Esophagus (tissue), 2 donors: Measurements from ENCODE around the gene DHCR7. TPM values are rescaled to one million over a fixed set of nuclear protein-coding genes. Genes with fewer than 3 reads are reported as not detected.
"Not testable (repeated sequence)": the region's sequence is repeated elsewhere in the genome, so short reads cannot be mapped to it uniquely, and the experiment has no call there.

Source experiments
- H3K27ac ChIP-seq, 2 donors: one replicate each; pipeline ENCODE4 v1.5.1; 2013; ENCODE audit warnings: low read depth in 2 of 2, mild to moderate bottlenecking in 2 of 2, inconsistent platforms in 1 of 2, low read length in 1 of 2, moderate library complexity in 1 of 2
- H3K27me3 ChIP-seq, 2 donors: one replicate each; pipeline ENCODE4 v1.6.1; 2013; ENCODE audit warnings: low read length in 2 of 2, control low read depth in 1 of 2, mild to moderate bottlenecking in 1 of 2; ENCODE audit not compliant: insufficient read depth in 2 of 2, control insufficient read depth in 1 of 2
- H3K36me3 ChIP-seq, 2 donors: one replicate each; pipeline ENCODE4 v1.6.1; 2013; ENCODE audit warnings: low read length in 1 of 2; ENCODE audit not compliant: control insufficient read depth in 2 of 2, insufficient read depth in 2 of 2
- H3K4me1 ChIP-seq, 2 donors: one replicate each; pipeline ENCODE4 v1.6.1; 2013; ENCODE audit warnings: low read length in 1 of 2; ENCODE audit not compliant: control insufficient read depth in 2 of 2, insufficient read depth in 2 of 2
- H3K4me3 ChIP-seq, 2 donors: one replicate each; pipeline ENCODE4 v1.5.1; 2013; ENCODE audit warnings: low read length in 2 of 2, mild to moderate bottlenecking in 2 of 2, low read depth in 1 of 2, moderate library complexity in 1 of 2
- H3K9me3 ChIP-seq, 2 donors: one replicate each; pipeline ENCODE4 v1.6.1; 2013; ENCODE audit warnings: mild to moderate bottlenecking in 2 of 2, low read depth in 1 of 2, low read length in 1 of 2, moderate library complexity in 1 of 2; ENCODE audit not compliant: control insufficient read depth in 2 of 2, insufficient read depth in 1 of 2
- WGBS, 2 donors: extraction: QIAGEN DNeasy Blood & Tissue Kit; methylation state at CpG; one replicate each; pipeline ENCODE4 v1.1.7; 2013; 5-methylcytosine and 5-hydroxymethylcytosine counted together
- polyA plus RNA-seq, 2 donors: library from polyadenylated mRNA; stranded (reverse); fragments of 200-250 nt; gene quantifications; one replicate each; pipeline ENCODE4 v1.2.3, GENCODE V29; 2013
- donor health status: healthy with polysubstance abuse.
- donor health status: Bipolar disorder and iron deficiency.

Gene DHCR7
- polyA plus RNA-seq, 2 donors, result 26.2 to 41.8 TPM

- H3K36me3 ChIP-seq, result no peaks in the 10 kb centered on the region
- no peaks in the 10 kb centered on the region for H3K4me1 ChIP-seq
- H3K27me3 ChIP-seq, result no peaks in the 10 kb centered on the region
- H3K4me3 ChIP-seq, result no peak overlapping the region
- no peaks in the 10 kb centered on the region for H3K9me3 ChIP-seq
- H3K27ac ChIP-seq, result no peak overlapping the region
- WGBS, 2 donors, result 56 to 82% methylated on average over 2 of the region's 2 CpGs
These were observed 22.8 kb downstream of the DHCR7 start for GRCh38 chr11:71425409-71425808.

- 57 to 70% methylated on average over 7 of the region's 7 CpGs for whole genome bisulfite sequencing, 2 donors
- Histone ChIP-seq H3K4me3 (no peak overlapping the region), H3K4me1 (no peaks in the 10 kb centered on the region)
These were observed 24.9 kb downstream of the DHCR7 start for GRCh38 chr11:71423181-71423790.

DNA sequence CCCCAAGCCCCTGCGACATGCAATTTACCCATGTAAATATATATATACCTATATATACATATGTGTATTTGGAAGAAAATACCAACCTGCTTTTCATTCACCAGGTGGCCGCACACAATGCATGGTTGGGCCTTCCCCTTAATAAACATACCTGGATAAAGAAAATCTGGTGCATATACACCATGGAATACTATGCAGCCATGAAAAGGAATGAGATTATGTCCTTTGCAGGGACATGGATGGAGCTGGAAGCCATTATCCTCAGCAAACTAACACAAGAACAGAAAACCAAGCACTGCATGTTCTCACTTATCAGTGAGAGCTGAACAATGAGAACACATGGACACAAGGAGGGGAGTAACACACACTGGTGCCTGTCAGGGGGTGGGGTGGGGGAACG, 25.9 kb downstream of the DHCR7 start:
- H3K9me3 ChIP-seq, H3K27ac ChIP-seq, H3K36me3 ChIP-seq, H3K27me3 ChIP-seq, H3K4me3 ChIP-seq, H3K4me1 ChIP-seq: not testable (repeated sequence)
- WGBS, 2 donors, result 85 to 96% methylated on average over 3 of the region's 3 CpGs

More at GRCh38 chr11:71423181-71423790, 24.9 kb downstream of the DHCR7 start:
- H3K27ac ChIP-seq, result no peak overlapping the region
- no peaks in the 10 kb centered on the region for H3K9me3 ChIP-seq
- no peaks in the 10 kb centered on the region for H3K27me3 ChIP-seq
- H3K36me3 ChIP-seq, result no peaks in the 10 kb centered on the region

GRCh38 chr11:71421392-71421950, 26.7 kb downstream of the DHCR7 start:
- no peaks in the 10 kb centered on the region for H3K4me1 ChIP-seq
- 82 to 83% methylated on average over 12 of the region's 12 CpGs for whole genome bisulfite sequencing, 2 donors

GRCh38 chr11:71420455-71421241, 27.5 kb downstream of the DHCR7 start:
- Histone ChIP-seq H3K4me1 (no peaks in the 10 kb centered on the region), H3K27me3 (no peaks in the 10 kb centered on the region), H3K4me3 (no peak overlapping the region), H3K36me3 (no peaks in the 10 kb centered on the region), H3K27ac (no peak overlapping the region), H3K9me3 (no peaks in the 10 kb centered on the region)
- 64 to 67% methylated on average over 16 of the region's 16 CpGs for WGBS, 2 donors

More at GRCh38 chr11:71421392-71421950, 26.7 kb downstream of the DHCR7 start:
- Histone ChIP-seq H3K27me3 (no peaks in the 10 kb centered on the region), H3K9me3 (no peaks in the 10 kb centered on the region), H3K4me3 (no peak overlapping the region), H3K36me3 (no peaks in the 10 kb centered on the region), H3K27ac (no peak overlapping the region)

GRCh38 chr11:71418643-71419042, 29.6 kb downstream of the DHCR7 start:
- Histone ChIP-seq H3K9me3 (no peaks in the 10 kb centered on the region), H3K4me1 (no peaks in the 10 kb centered on the region)
- WGBS, 2 donors, result 66 to 67% methylated on average over 8 of the region's 8 CpGs

GRCh38 chr11:71414645-71415044, 33.5 kb downstream of the DHCR7 start:
- H3K9me3 ChIP-seq, result no peaks in the 10 kb centered on the region
- H3K27ac ChIP-seq, result no peak overlapping the region
- H3K4me3 ChIP-seq, result no peak overlapping the region
- H3K27me3 ChIP-seq, result no peaks in the 10 kb centered on the region
- H3K36me3 ChIP-seq, result no peaks in the 10 kb centered on the region
- H3K4me1 ChIP-seq, result no peaks in the 10 kb centered on the region

More at GRCh38 chr11:71418643-71419042, 29.6 kb downstream of the DHCR7 start:
- Histone ChIP-seq H3K4me3 (no peak overlapping the region), H3K27ac (no peak overlapping the region), H3K36me3 (no peaks in the 10 kb centered on the region), H3K27me3 (no peaks in the 10 kb centered on the region)

DNA sequence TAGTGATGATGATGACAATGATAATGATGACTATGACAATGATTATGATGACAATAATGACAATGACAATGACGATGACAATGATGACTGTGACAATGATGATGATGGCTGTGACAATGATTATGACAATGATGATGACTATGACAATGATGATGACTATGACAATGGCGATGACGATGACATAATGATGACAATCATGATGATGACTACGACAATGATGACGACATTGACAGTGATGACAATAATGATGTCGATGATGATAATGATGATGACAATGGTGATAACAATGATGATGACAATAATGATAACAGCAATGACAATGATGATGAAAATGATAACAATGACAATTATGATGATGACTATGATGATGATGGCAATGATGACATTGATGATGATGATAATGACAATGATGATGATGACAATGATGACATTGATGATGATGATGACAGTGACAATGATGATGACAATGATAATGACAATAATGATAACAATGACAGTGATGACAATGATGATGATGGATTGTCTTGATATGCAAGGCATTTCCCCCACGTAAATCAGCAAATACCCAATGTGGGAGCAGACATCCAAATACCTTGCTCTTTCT, 37.7 kb downstream of the DHCR7 start:
- Histone ChIP-seq H3K4me3 (no peak overlapping the region), H3K27ac (no peak overlapping the region), H3K36me3 (no peaks in the 10 kb centered on the region), H3K4me1 (no peaks in the 10 kb centered on the region), H3K27me3 (no peaks in the 10 kb centered on the region), H3K9me3 (no peaks in the 10 kb centered on the region)
- WGBS, 2 donors, result 78 to 85% methylated on average over 7 of the region's 7 CpGs

- 72 to 75% methylated on average over 7 of the region's 7 CpGs for WGBS, 2 donors
- H3K36me3 ChIP-seq, result no peaks in the 10 kb centered on the region
- H3K27ac ChIP-seq, result no peak overlapping the region
- H3K27me3 ChIP-seq, result no peaks in the 10 kb centered on the region
- H3K4me3 ChIP-seq, result no peak overlapping the region
- H3K9me3 ChIP-seq, result peaks cover 0 to 2% of the 10 kb centered on the region in 2 donors
- H3K4me1 ChIP-seq, result no peaks in the 10 kb centered on the region
These were observed 39.4 kb downstream of the DHCR7 start for GRCh38 chr11:71408826-71409225.
